OCI-LY1 (cell line): Measurements from ENCODE around the gene FNTB.

Experiments
- EZH2 ChIP-seq: fragments of 200-600 bp; sonication (generic), shearing (Covaris generic); IDR thresholded peaks from 2 replicates; pipeline ENCODE4 v1.8.0; 2017; ENCODE audit warnings: borderline replicate concordance, mixed run types, mild to moderate bottlenecking, antibody characterized with exemption, low read length, moderate library complexity, mixed read lengths
- TF ChIP-seq, protein P1 (sequence below): fragments of 200-600 bp; sonication (generic), shearing (Covaris generic); IDR thresholded peaks from 2 replicates; pipeline ENCODE4 v1.5.1; 2017; ENCODE audit warnings: mild to moderate bottlenecking, antibody characterized with exemption, low read length, moderate library complexity, mixed read lengths

DNA sequence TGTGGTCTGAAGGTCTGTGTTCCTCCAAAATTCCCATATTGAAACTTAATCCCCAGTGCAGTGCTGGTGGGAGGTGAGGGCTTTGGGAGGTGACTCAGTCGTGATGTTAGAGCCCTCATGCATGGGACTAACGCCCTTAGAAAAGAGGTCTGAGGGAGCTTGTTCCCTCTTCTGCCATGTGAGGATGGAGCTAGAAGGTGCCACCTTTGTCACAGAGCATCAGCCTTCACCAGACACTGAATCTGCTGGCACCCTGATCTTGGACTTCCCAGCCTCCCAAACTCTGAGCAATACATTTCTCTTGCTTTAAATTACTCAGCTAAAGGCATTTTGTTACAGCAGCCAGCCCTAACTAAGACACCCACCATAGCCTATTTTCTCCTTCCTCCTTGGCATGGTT lies 28.5 kb upstream of the FNTB start:
- TF ChIP-seq, protein P1, sequence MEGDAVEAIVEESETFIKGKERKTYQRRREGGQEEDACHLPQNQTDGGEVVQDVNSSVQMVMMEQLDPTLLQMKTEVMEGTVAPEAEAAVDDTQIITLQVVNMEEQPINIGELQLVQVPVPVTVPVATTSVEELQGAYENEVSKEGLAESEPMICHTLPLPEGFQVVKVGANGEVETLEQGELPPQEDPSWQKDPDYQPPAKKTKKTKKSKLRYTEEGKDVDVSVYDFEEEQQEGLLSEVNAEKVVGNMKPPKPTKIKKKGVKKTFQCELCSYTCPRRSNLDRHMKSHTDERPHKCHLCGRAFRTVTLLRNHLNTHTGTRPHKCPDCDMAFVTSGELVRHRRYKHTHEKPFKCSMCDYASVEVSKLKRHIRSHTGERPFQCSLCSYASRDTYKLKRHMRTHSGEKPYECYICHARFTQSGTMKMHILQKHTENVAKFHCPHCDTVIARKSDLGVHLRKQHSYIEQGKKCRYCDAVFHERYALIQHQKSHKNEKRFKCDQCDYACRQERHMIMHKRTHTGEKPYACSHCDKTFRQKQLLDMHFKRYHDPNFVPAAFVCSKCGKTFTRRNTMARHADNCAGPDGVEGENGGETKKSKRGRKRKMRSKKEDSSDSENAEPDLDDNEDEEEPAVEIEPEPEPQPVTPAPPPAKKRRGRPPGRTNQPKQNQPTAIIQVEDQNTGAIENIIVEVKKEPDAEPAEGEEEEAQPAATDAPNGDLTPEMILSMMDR: no peak
- no peak for TF ChIP-seq EZH2
